GM12878 (cell line): ENCODE measurements around the gene CASQ1. TPM values are rescaled to one million over a fixed set of nuclear protein-coding genes. Genes with fewer than 3 reads are reported as not detected.
A peak's percentile ranks its signal among the peaks of the same experiment; 100 is the strongest.

Source experiments
- ATAC-seq: fragments of 200-7000 bp; cut with Tn5 transposase; 3 replicates; pipeline ENCODE4 v1.9.1; 2020; ENCODE audit warnings: mild to moderate bottlenecking, moderate library complexity
- BruUV-seq: library from RNA; stranded (reverse); fragments of 400-500 nt; replicated peaks from 2 replicates; lab custom pipeline; 2021; lab: Mats Ljungman, UMichigan
- CTCF ChIA-PET: fragments of 300-600 bp; sonication (Branson Sonifier 250); formaldehyde crosslinking; extraction: SDS; loops from one replicate; lab custom pipeline; 2021; ENCODE audit warnings: inconsistent platforms; lab: Yijun Ruan, JAX
- POLR2A ChIA-PET: fragments of 350-600 bp; formaldehyde crosslinking; extraction: SDS; loops from one replicate; lab custom pipeline; 2021; ENCODE audit warnings: inconsistent platforms; lab: Charles Lee
- RAD21 ChIA-PET: fragments of 300-600 bp; sonication (Branson Sonifier 250); formaldehyde crosslinking; loops from one replicate; lab custom pipeline; 2023; ENCODE audit warnings: antibody characterized with exemption; ENCODE audit not compliant: unreplicated experiment; lab: Charles Lee
- SMC1A ChIA-PET: fragments of 300-600 bp; sonication (Branson Sonifier 250); formaldehyde crosslinking; loops from one replicate; lab custom pipeline; 2023; ENCODE audit not compliant: unreplicated experiment, uncharacterized antibody; lab: Charles Lee
- DNase-seq: peaks from one replicate; pipeline ENCODE4 v3.0.0-alpha.2; 2011; ENCODE audit warnings: low read depth, low spot score
- FAIRE-seq: peaks from 3 replicates; lab custom pipeline; 2011; peaks lifted over from hg19 to GRCh38; lab: Jason Lieb, UNC
- H2AFZ ChIP-seq: 2 replicates; pipeline ENCODE4 v1.6.0; 2011; ENCODE audit warnings: low read depth, low read length, control low read depth; ENCODE audit not compliant: control insufficient read depth
- H3K27ac ChIP-seq: 2 replicates; pipeline ENCODE4 v1.5.1; 2011; ENCODE audit warnings: control low read depth; ENCODE audit not compliant: control insufficient read depth, insufficient read depth
- H3K27me3 ChIP-seq, 2 experiments: replicated peaks in 1 of 2; 2 replicates each; pipeline versions ENCODE4 v1.6.0 to v1.6.1; 2011; ENCODE audit warnings: low read length in 1 of 2; ENCODE audit not compliant: control insufficient read depth in 2 of 2, insufficient read depth in 2 of 2
- H3K36me3 ChIP-seq, 2 experiments: 2 replicates each; pipeline ENCODE4 v1.5.1; 2011; ENCODE audit warnings: low read length in 1 of 2; ENCODE audit not compliant: control insufficient read depth in 2 of 2, insufficient read depth in 2 of 2
- H3K4me1 ChIP-seq: 2 replicates; pipeline ENCODE4 v1.6.1; 2011; ENCODE audit warnings: mild to moderate bottlenecking, low read length, moderate library complexity, mixed read lengths; ENCODE audit not compliant: control insufficient read depth, insufficient read depth
- H3K4me2 ChIP-seq: 2 replicates; pipeline ENCODE4 v1.6.0; 2011; ENCODE audit warnings: control low read depth; ENCODE audit not compliant: control insufficient read depth, insufficient read depth
- H3K4me3 ChIP-seq: fragments of 200-600 bp; sonication (generic); 2 replicates; pipeline ENCODE4 v1.5.1; 2016
- H3K79me2 ChIP-seq: 2 replicates; pipeline ENCODE4 v1.6.0; 2011; ENCODE audit warnings: low read length; ENCODE audit not compliant: control insufficient read depth, insufficient read depth
- H3K9ac ChIP-seq: 2 replicates; pipeline ENCODE4 v1.8.0; 2011; ENCODE audit warnings: low read length, control low read depth, mixed read lengths; ENCODE audit not compliant: control insufficient read depth, insufficient read depth
- H3K9me3 ChIP-seq: replicated peaks from 3 replicates; pipeline ENCODE4 v1.5.1; 2011; ENCODE audit warnings: mild to moderate bottlenecking, low read length; ENCODE audit not compliant: control insufficient read depth, insufficient read depth
- H4K20me1 ChIP-seq: 2 replicates; pipeline ENCODE4 v1.6.0; 2011; ENCODE audit not compliant: control insufficient read depth, insufficient read depth
- ATF7 ChIP-seq: fragments of 450-650 bp; IDR thresholded peaks from 2 replicates; pipeline ENCODE4 v1.6.1; 2016; ENCODE audit warnings: low read depth, mild to moderate bottlenecking
- BCL11A ChIP-seq: IDR thresholded peaks from 2 replicates; pipeline ENCODE4 v1.6.1; 2011; ENCODE audit warnings: low read depth, low read length
- BMI1 ChIP-seq: fragments of 450-650 bp; IDR thresholded peaks from 2 replicates; pipeline ENCODE4 v1.6.1; 2016; ENCODE audit warnings: mild to moderate bottlenecking, moderate library complexity, borderline replicate concordance
- CBFB ChIP-seq: IDR thresholded peaks from 2 replicates; pipeline ENCODE4 v1.6.1; 2016; ENCODE audit warnings: antibody characterized with exemption, low read depth
- CHD4 ChIP-seq: fragments of 200-600 bp; sonication (generic); IDR thresholded peaks from 2 replicates; pipeline ENCODE4 v1.6.1; 2016; ENCODE audit warnings: mild to moderate bottlenecking
- HDAC6 ChIP-seq: fragments of 200-600 bp; sonication (generic); IDR thresholded peaks from one replicate; pipeline ENCODE4 v1.8.0; 2017; ENCODE audit warnings: antibody characterized with exemption; ENCODE audit not compliant: unreplicated experiment
- HDGF ChIP-seq: fragments of 450-650 bp; IDR thresholded peaks from 2 replicates; pipeline ENCODE4 v1.6.1; 2016; ENCODE audit warnings: antibody characterized with exemption
- MYC ChIP-seq: IDR thresholded peaks from 2 replicates; pipeline ENCODE4 v1.6.1; 2011; ENCODE audit warnings: mild to moderate bottlenecking, low read length, moderate library complexity, inconsistent platforms; ENCODE audit not compliant: insufficient read depth, insufficient replicate concordance, insufficient read length, severe bottlenecking
- PML ChIP-seq: IDR thresholded peaks from 2 replicates; pipeline ENCODE4 v1.6.1; 2012; ENCODE audit warnings: low read length, inconsistent platforms
- POLR2AphosphoS2 ChIP-seq: IDR thresholded peaks from 2 replicates; pipeline ENCODE4 v1.6.1; 2011; ENCODE audit warnings: low read depth, mild to moderate bottlenecking, low read length, improper control_type of control experiment, moderate library complexity
- RAD51 ChIP-seq: fragments of 450-650 bp; IDR thresholded peaks from 2 replicates; pipeline ENCODE4 v1.6.1; 2016; ENCODE audit warnings: moderate library complexity, mild to moderate bottlenecking, inconsistent platforms
- RB1 ChIP-seq: fragments of 450-650 bp; formaldehyde crosslinking; IDR thresholded peaks from 2 replicates; pipeline ENCODE4 v1.6.1; 2017; ENCODE audit warnings: mild to moderate bottlenecking, borderline replicate concordance
- SPI1 ChIP-seq: IDR thresholded peaks from 2 replicates; pipeline ENCODE4 v1.6.1; 2011; ENCODE audit warnings: low read depth, mild to moderate bottlenecking, low read length, moderate library complexity, borderline replicate concordance; ENCODE audit not compliant: insufficient read depth
- TARDBP ChIP-seq: IDR thresholded peaks from 2 replicates; pipeline ENCODE4 v1.6.1; 2016; ENCODE audit warnings: borderline replicate concordance
- WGBS: methylation state at CpG from one replicate; pipeline ENCODE4 v1.1.6; 2016; ENCODE audit warnings: low lambda C conversion rate; ENCODE audit not compliant: insufficient replicate concordance, insufficient coverage; ENCODE audit errors: missing lambda C conversion rate; 5-methylcytosine and 5-hydroxymethylcytosine counted together
- in situ Hi-C: fragments of 300-500 bp; cut with MboI; formaldehyde crosslinking; loops from 9 replicates; pipeline ENCODE4 v1.14.3; 2018; ENCODE audit warnings: mixed read lengths
- intact Hi-C: fragments of 100-400 bp; cut with micrococcal nuclease; formaldehyde crosslinking; loops from one replicate; pipeline ENCODE4 v1.14.2; 2022; ENCODE audit not compliant: unreplicated experiment
- polyA plus RNA-seq, 11 experiments: library from polyadenylated mRNA; depleted of rRNA in 4 of 11; unstranded in 6 of 11; stranded (reverse) in 5 of 11; fragments of >200 nt; fragmentation: Nextera tagmentation in 4 of 11; fragmentation: Illumina TruSeq in 1 of 11; extraction: Ambion mirVana in 4 of 11; extraction: Trizol in 1 of 11; gene quantifications; 1 replicate in 1 of 11; 2 replicates in 10 of 11; pipeline versions ENCODE4 v1.2.1 to v1.2.3, GENCODE V29; 2011 to 2016; ENCODE audit warnings: inconsistent platforms in 2 of 11, missing spikeins in 2 of 11, low read depth in 1 of 11
- total RNA-seq, 4 experiments: library from RNA; depleted of rRNA in 3 of 4; stranded (reverse); fragments of >200 nt in 3 of 4; fragmentation: Illumina TruSeq in 1 of 4; extraction: Trizol in 1 of 4; gene quantifications; 2 replicates each; pipeline versions ENCODE4 v1.2.1 to v1.2.3, GENCODE V29; 2013 to 2021
- TF ChIP-seq, protein P1 (sequence below): fragments of 450-650 bp; conservative IDR thresholded peaks from 2 replicates; pipeline ENCODE4 v1.6.1; 2017; ENCODE audit warnings: mild to moderate bottlenecking, moderate library complexity

CASQ1 gene
- total and polyA plus RNA-seq, 10 of the 15 experiments (the other 5 are each of a cell fraction or from before 2014, with no cell fraction given), result 0.10 to 0.77 (median 0.34) TPM

DNA sequence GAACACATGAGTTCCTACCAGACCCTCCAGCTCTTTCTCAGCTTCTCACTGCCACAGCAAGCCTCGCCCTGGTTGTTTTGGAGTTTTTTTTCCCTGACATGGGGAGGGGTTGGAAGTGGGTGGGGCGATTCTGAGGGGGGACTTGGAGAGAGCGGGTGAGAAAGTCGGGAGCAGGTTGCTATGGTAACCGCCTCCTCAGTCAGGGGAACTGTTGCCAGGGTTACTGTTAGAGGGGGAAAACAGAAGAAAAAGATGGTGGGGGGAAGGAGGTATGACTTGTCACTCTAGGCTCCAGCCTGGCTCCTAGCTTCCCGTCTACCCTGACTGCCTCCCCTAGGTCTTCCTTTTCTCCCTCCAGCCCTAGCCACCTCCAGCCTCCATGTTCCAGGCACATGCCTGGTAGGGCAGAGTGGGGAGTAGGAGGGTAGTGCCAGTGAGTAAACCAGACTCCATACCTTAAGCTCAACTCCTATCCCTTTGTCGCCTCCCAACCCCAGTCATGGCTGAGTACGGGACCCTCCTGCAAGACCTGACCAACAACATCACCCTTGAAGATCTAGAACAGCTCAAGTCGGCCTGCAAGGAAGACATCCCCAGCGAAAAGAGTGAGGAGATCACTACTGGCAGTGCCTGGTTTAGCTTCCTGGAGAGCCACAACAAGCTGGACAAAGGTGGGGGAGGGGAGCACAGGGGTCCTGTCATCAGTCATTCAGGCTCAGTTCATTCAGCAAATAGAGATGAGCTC, 20.8 kb downstream of the CASQ1 start:
- DNase-seq (no peak), ATAC-seq (no peak)
- in situ Hi-C loops, result no loop called here

DNA sequence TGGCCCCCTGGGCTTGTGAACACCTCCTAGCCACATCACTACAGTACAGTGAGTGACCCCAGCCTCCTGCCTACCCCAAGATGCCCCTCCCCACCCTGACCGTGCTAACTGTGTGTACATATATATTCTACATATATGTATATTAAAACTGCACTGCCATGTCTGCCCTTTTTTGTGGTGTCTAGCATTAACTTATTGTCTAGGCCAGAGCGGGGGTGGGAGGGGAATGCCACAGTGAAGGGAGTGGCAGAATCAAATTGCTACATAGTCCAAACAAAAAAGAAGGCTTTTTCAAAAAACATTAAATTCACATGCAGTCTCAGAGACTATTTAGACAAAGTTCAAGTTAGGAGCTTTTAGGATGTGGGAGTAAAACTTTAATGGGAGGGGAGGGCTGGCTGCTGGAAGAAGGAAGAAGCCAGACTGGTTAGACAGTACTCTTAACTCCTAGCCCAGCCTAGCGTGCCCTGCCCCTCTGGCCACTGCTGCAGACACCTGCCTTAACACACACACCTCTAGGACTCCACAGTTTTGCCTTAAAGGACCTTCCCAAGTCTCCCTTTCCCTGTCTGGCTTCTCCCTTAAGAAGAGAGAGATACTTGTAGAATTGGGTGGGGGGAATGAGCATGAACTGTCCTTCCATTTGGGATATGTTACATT, 24.2 kb downstream of the CASQ1 start:
- ChIA-PET POLR2A (no interaction called here), RAD21 (no interaction called here), SMC1A (interaction anchor here (2.4 kb wide), 1 partner anchor 38 kb away, joined by 11 read pairs; no protein-coding TSS in a partner anchor)
- no peaks in the 10 kb centered on the region for H4K20me1 ChIP-seq
- no peaks in the 10 kb centered on the region for H3K4me1 ChIP-seq
- FAIRE-seq (no peak), DNase-seq (no peak)
- WGBS, result 62% methylated on average over 3 of the region's 3 CpGs
- H2AFZ ChIP-seq, result no peak overlapping the region
- no peak overlapping the region for H3K9ac ChIP-seq
- H3K27me3 ChIP-seq, result no peaks in the 10 kb centered on the region
- no peak for TF ChIP-seq ATF7
- no peak for TF ChIP-seq BMI1
- TF ChIP-seq CBFB, result no peak
- TF ChIP-seq BCL11A, result no peak
- TF ChIP-seq, protein P1, sequence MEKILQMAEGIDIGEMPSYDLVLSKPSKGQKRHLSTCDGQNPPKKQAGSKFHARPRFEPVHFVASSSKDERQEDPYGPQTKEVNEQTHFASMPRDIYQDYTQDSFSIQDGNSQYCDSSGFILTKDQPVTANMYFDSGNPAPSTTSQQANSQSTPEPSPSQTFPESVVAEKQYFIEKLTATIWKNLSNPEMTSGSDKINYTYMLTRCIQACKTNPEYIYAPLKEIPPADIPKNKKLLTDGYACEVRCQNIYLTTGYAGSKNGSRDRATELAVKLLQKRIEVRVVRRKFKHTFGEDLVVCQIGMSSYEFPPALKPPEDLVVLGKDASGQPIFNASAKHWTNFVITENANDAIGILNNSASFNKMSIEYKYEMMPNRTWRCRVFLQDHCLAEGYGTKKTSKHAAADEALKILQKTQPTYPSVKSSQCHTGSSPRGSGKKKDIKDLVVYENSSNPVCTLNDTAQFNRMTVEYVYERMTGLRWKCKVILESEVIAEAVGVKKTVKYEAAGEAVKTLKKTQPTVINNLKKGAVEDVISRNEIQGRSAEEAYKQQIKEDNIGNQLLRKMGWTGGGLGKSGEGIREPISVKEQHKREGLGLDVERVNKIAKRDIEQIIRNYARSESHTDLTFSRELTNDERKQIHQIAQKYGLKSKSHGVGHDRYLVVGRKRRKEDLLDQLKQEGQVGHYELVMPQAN, result no peak
- TF ChIP-seq RAD51, result no peak
- TF ChIP-seq MYC, result no peak
- no peak for TF ChIP-seq HDGF
- no peak for TF ChIP-seq TARDBP
- TF ChIP-seq PML, result no peak
- no peak for TF ChIP-seq CHD4
- TF ChIP-seq SPI1, result no peak
- TF ChIP-seq RB1, result no peak
- TF ChIP-seq, all 136 proteins: peak for 0
- ATAC-seq, result no peak
- CTCF ChIA-PET, result interaction anchor here (1.2 to 1.7 kb wide), 2 partner anchors 21 to 37 kb away, joined by 4 to 8 read pairs; no protein-coding TSS in a partner anchor
- H3K79me2 ChIP-seq, result peaks cover 1% of the 10 kb centered on the region
- intact Hi-C loops (no loop called here), in situ Hi-C loops (no loop called here)
- H3K4me3 ChIP-seq, result no peak overlapping the region
- peaks cover 24 to 25% of the 10 kb centered on the region in 2 experiments for H3K36me3 ChIP-seq
- no peak overlapping the region for H3K4me2 ChIP-seq
- H3K27ac ChIP-seq, result no peak overlapping the region
- TSS peak; percentile 44 for BruUV-seq
- H3K9me3 ChIP-seq, result no peaks in the 10 kb centered on the region

More for the DNA sequence above, 20.8 kb downstream of the CASQ1 start:
- SMC1A ChIA-PET, result interaction anchor here (1.1 to 11.5 kb wide), 4 partner anchors 9 to 41 kb away, joined by 3 to 95 read pairs (median 4); no protein-coding TSS in a partner anchor
- Histone ChIP-seq H3K4me3 (no peak overlapping the region), H3K4me2 (no peak overlapping the region), H3K36me3 (peaks cover 20 to 29% of the 10 kb centered on the region in 2 experiments; a peak in 3 of 4 replicates), H3K9ac (no peak overlapping the region), H3K27me3 (no peaks in the 10 kb centered on the region), H3K79me2 (peaks cover 25% of the 10 kb centered on the region), H4K20me1 (no peaks in the 10 kb centered on the region), H2AFZ (no peak overlapping the region), H3K9me3 (no peaks in the 10 kb centered on the region), H3K27ac (no peak overlapping the region), H3K4me1 (peaks cover 12% of the 10 kb centered on the region)
- POLR2A ChIA-PET, result interaction anchor here (0.8 kb wide), 2 partner anchors 10 to 48 kb away, joined by 3 read pairs; no protein-coding TSS in a partner anchor
- 88% methylated on average over 9 of the region's 10 CpGs for WGBS
- intact Hi-C loops, result no loop called here
- TF ChIP-seq HDAC6 (no peak), BMI1 (peak; percentile 64), POLR2AphosphoS2 (no peak)
- RAD21 ChIA-PET, result interaction anchor here (1.2 kb wide), 1 partner anchor 18 kb away, joined by 3 read pairs; no protein-coding TSS in a partner anchor
- CTCF ChIA-PET, result interaction anchor here (0.6 to 2.3 kb wide), 5 partner anchors 11 to 495 kb away, joined by 3 to 8 read pairs (median 6); no protein-coding TSS in a partner anchor
- no peak for FAIRE-seq
- no TSS peak for BruUV-seq
